Pancreas (tissue), 10 donors: Measurements from ENCODE around the gene SCGB1D1. TPM values are rescaled to one million over a fixed set of nuclear protein-coding genes. Genes with fewer than 3 reads are reported as not detected.

Experiments
- ATAC-seq, 4 donors: fragments of 200-7000 bp; cut with Tn5 transposase; one replicate each; pipeline versions ENCODE4 v1.8.0 to v1.9.1; 2020; ENCODE audit warnings: mild to moderate bottlenecking in 4 of 4, moderate library complexity in 4 of 4
- DNase-seq, 6 donors: peaks; one replicate each; pipeline ENCODE4 v3.0.0-alpha.2; 2020
- FAIRE-seq: peaks from 2 replicates; lab custom pipeline; 2012; peaks lifted over from hg19 to GRCh38; lab: Jason Lieb, UNC
- H3K27ac ChIP-seq, 4 donors: fragments of 200-600 bp; sonication (generic); 1 replicate in 3 of 4; 2 replicates in 1 of 4; pipeline versions ENCODE4 v1.5.0 to v1.8.0; 2020
- H3K27me3 ChIP-seq, 4 donors: fragments of 200-600 bp; one replicate each; pipeline ENCODE4 v1.8.0; 2021
- H3K36me3 ChIP-seq, 3 donors: fragments of 200-600 bp; sonication (generic) in 1 of 3; one replicate each; pipeline versions ENCODE4 v1.5.0 to v1.8.0; 2020 to 2021
- H3K4me1 ChIP-seq, 3 donors: fragments of 200-600 bp; one replicate each; pipeline ENCODE4 v1.8.0; 2021
- H3K4me3 ChIP-seq, 4 donors: fragments of 200-600 bp; sonication (generic) in 2 of 4; one replicate each; pipeline versions ENCODE4 v1.5.0 to v1.8.0; 2020 to 2021
- H3K9me3 ChIP-seq, 4 donors: fragments of 200-600 bp; one replicate each; pipeline ENCODE4 v1.8.0; 2021
- WGBS, 2 donors: extraction: QIAGEN DNeasy Blood & Tissue Kit; methylation state at CpG; one replicate each; pipeline ENCODE4 v1.1.7; 2013; 5-methylcytosine and 5-hydroxymethylcytosine counted together
- intact Hi-C, 3 donors: fragments of 100-400 bp; cut with DNase I; formaldehyde crosslinking; loops; one replicate each; pipeline versions ENCODE4 v1.11.1 to v1.14.2; 2022
- polyA plus RNA-seq, 2 donors: library from polyadenylated mRNA; stranded (reverse); fragments of 200-250 nt; gene quantifications; one replicate each; pipeline ENCODE4 v1.2.3, GENCODE V29; 2013
- total RNA-seq, 6 donors: library from RNA; stranded (reverse); fragmentation: NEBNext Ultra II Directional in 4 of 6; extraction: Animal tissue kit (Norgen Biotek cat#: 25700) in 4 of 6; gene quantifications; one replicate each; pipeline versions ENCODE4 v1.2.1 to v1.2.4, GENCODE V29; 2021 to 2023
- TF ChIP-seq, protein P1 (sequence below), 4 donors: fragments of 200-600 bp; sonication (generic) in 3 of 4; IDR thresholded peaks; one replicate each; pipeline versions ENCODE4 v1.5.0 to v1.8.0; 2021; ENCODE audit warnings: antibody characterized with exemption in 4 of 4
- donor health status: healthy with polysubstance abuse.
- donor health status: DM: no; HTN: no; CAD: no; lungs with moderate emphysema.
- donor health status: DM: no; HTN: no; CAD: no.
- donor health status: control.
- donor health status: control.
- donor health status: Bipolar disorder and iron deficiency.
- donor health status: DM: yes; HTN: yes; CAD: no.
- donor health status: DM: no; HTN: no; CAD: no.
- donor health status: DM: no; HTN: no; CAD: no.
- donor health status: DM: yes; HTN: yes; CAD: no.

SCGB1D1 gene
- total and polyA plus RNA-seq, 8 donors, result not detected

DNA sequence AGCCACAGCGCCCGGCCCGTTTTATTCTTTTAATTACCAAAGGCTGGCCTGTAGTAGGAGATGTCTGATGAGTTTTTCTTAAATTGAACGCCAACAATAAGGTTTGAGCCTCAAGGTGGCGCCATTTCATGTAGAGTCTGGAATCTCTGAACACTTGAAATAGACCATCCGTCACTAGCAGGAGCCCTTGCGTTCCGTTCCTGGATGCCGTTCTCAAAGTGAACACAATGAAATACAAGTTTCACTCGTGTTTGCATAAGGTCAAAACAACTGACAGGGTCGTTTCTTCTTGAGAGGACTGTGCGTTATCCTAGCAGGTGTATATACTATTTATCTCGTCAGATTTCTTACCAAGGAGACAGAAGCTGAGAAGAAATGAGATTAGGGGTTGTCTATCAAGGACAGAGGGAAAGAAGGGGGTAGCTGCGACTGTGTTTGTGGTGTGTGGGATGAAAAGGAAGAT lies 18.7 kb upstream of the SCGB1D1 start:
- ATAC-seq (peak; percentile 76 to 97 (median 94)), DNase-seq (peak in 5 of 6 donors; percentile 55 to 81 (median 68)), FAIRE-seq (no peak)
- H3K27ac ChIP-seq, result no peak overlapping the region
- H3K27me3 ChIP-seq, result no peaks in the 10 kb centered on the region
- 2% methylated on average over 14 of the region's 14 CpGs for WGBS, 2 donors
- no peaks in the 10 kb centered on the region for H3K9me3 ChIP-seq
- H3K4me1 ChIP-seq, result no peaks in the 10 kb centered on the region
- TF ChIP-seq, protein P1, sequence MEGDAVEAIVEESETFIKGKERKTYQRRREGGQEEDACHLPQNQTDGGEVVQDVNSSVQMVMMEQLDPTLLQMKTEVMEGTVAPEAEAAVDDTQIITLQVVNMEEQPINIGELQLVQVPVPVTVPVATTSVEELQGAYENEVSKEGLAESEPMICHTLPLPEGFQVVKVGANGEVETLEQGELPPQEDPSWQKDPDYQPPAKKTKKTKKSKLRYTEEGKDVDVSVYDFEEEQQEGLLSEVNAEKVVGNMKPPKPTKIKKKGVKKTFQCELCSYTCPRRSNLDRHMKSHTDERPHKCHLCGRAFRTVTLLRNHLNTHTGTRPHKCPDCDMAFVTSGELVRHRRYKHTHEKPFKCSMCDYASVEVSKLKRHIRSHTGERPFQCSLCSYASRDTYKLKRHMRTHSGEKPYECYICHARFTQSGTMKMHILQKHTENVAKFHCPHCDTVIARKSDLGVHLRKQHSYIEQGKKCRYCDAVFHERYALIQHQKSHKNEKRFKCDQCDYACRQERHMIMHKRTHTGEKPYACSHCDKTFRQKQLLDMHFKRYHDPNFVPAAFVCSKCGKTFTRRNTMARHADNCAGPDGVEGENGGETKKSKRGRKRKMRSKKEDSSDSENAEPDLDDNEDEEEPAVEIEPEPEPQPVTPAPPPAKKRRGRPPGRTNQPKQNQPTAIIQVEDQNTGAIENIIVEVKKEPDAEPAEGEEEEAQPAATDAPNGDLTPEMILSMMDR (IDR thresholded peaks at IDR 0.05), result peak; percentile 29 to 66 (median 49)
- H3K36me3 ChIP-seq, result no peaks in the 10 kb centered on the region
- intact Hi-C loops, result loop anchor here in 1 of 3 donors (10.0 kb wide), 2 partner anchors 144 to 204 kb away; no protein-coding TSS in a partner anchor
- no peak overlapping the region for H3K4me3 ChIP-seq

DNA sequence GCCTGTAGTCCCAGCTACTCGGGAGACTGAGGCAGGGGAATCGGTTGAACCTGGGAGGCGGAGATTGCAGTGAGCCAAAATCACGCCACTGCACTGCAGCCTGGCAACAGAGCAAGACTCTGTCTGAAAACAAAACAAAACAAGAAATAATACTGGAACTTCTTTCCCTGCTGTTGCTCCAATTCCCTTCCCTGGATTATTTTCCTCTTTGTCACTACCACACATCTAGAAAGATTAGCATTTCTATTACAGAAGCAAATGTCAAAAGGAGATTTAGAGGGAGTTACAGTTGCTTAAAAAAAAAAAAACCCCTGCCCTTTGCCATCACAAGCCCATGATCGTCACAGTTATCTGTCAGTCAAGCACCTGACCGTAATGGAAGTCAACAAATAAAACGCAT lies 17.7 kb upstream of the SCGB1D1 start:
- intact Hi-C loops, result loop anchor here in 1 of 3 donors (10.0 kb wide), 2 partner anchors 143 to 203 kb away; no protein-coding TSS in a partner anchor

DNA sequence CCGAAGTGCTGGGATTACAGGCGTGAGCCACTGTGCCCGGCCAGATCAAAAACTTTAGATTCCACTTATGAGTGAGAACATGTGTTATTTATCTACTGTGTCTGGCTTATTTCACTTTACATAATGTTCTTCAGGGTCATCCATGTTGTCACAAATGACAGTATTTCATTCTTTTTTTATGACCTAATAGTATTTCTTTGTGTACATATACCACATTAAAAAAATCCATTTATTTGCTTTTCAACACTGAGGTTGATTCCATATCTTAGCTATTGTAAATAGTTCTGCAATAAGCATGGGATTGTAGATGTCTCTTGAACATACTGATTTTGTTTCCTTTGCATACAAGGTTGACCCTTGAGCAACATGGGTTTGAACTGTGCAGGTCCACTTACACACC lies 13.2 kb upstream of the SCGB1D1 start:
- WGBS, 2 donors, result 76 to 80% methylated on average over 3 of the region's 3 CpGs
- no peak for FAIRE-seq
- intact Hi-C loops, result loop anchor here in 1 of 3 donors (10.0 kb wide), 2 partner anchors 138 to 198 kb away; no protein-coding TSS in a partner anchor

More for the DNA sequence above, 17.7 kb upstream of the SCGB1D1 start:
- FAIRE-seq, result no peak
- no peaks in the 10 kb centered on the region for H3K4me1 ChIP-seq
- 44 to 47% methylated on average over 7 of the region's 7 CpGs for WGBS, 2 donors
- H3K9me3 ChIP-seq, result no peaks in the 10 kb centered on the region
- H3K27me3 ChIP-seq, result no peaks in the 10 kb centered on the region
- DNase-seq, result no peak
- TF ChIP-seq, protein P1 (IDR thresholded peaks at IDR 0.05), result no peak
- no peaks in the 10 kb centered on the region for H3K36me3 ChIP-seq
- H3K4me3 ChIP-seq, result no peak overlapping the region
- ATAC-seq, result no peak
- no peak overlapping the region for H3K27ac ChIP-seq

DNA sequence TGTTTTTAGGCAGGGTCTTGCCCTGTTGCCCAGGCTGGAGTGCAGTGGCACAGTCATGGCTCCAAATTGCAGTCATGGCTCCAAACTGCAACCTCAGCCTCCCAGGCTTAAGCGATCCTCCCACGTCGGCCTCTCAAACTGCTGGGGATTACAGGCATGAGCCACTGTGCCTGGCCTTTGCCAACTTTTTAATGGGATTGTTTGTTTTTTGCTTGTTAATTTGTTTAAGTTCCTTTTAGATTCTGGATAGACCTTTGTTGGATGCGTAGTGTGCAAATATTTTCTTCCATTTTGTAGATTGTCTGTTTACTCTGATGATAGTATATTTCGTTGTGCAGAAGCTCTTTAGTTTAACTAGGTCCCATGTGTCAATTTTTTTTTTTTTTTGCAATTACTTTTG lies 10.0 kb upstream of the SCGB1D1 start:
- Histone ChIP-seq H3K27ac (no peak overlapping the region), H3K36me3 (no peaks in the 10 kb centered on the region), H3K4me1 (no peaks in the 10 kb centered on the region), H3K4me3 (no peak overlapping the region), H3K9me3 (no peaks in the 10 kb centered on the region), H3K27me3 (peaks cover 0 to 6% (median 0%) of the 10 kb centered on the region in 4 donors)
- 73 to 82% methylated on average over 5 of the region's 5 CpGs for WGBS, 2 donors
- TF ChIP-seq, protein P1 (IDR thresholded peaks at IDR 0.05), result no peak
- FAIRE-seq, result no peak
- no peak for ATAC-seq
- DNase-seq, result no peak
- intact Hi-C loops, result loop anchor here in 1 of 3 donors (10.0 kb wide), 2 partner anchors 135 to 195 kb away; no protein-coding TSS in a partner anchor

More for the DNA sequence above, 13.2 kb upstream of the SCGB1D1 start:
- H3K9me3 ChIP-seq, result no peaks in the 10 kb centered on the region
- H3K4me3 ChIP-seq, result no peak overlapping the region
- no peak overlapping the region for H3K27ac ChIP-seq
- DNase-seq (no peak), ATAC-seq (no peak)
- TF ChIP-seq, protein P1 (IDR thresholded peaks at IDR 0.05), result no peak
- H3K4me1 ChIP-seq, result no peaks in the 10 kb centered on the region
- H3K27me3 ChIP-seq, result peaks cover 0 to 6% (median 0%) of the 10 kb centered on the region in 4 donors
- no peaks in the 10 kb centered on the region for H3K36me3 ChIP-seq

DNA sequence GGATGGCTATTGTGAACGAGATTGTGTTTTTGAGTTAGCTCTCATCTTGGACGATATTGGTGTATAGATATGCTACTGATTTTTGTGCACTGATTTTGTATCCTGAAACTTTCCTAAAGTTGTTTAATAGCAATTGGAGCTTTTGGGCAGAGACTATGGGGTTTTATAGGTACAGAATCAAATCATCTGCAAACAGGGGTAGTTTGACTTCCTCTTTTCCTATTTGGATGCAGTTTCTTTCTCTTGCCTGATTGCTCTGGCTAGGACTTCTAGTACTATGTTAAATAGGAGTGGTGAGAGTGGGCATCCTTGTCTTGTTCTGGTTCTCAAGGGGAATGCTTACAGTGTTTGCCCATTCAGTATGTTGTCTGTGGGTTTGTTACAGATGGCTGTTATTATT lies 8.9 kb upstream of the SCGB1D1 start:
- H3K4me3 ChIP-seq, result no peak overlapping the region
- intact Hi-C loops, result no loop called here
- H3K27me3 ChIP-seq, result peaks cover 0 to 6% (median 0%) of the 10 kb centered on the region in 4 donors
- no peak for ATAC-seq
- no peak for FAIRE-seq
- no peak overlapping the region for H3K27ac ChIP-seq
- no peaks in the 10 kb centered on the region for H3K36me3 ChIP-seq
- TF ChIP-seq, protein P1 (IDR thresholded peaks at IDR 0.05), result no peak
- H3K9me3 ChIP-seq, result no peaks in the 10 kb centered on the region
- no peak for DNase-seq
- 77 to 90% methylated on average over 2 of the region's 2 CpGs for WGBS, 2 donors
- no peaks in the 10 kb centered on the region for H3K4me1 ChIP-seq
